K562 (cell line): ENCODE data around the gene UVRAG. TPM values are rescaled to one million over a fixed set of nuclear protein-coding genes. Genes with fewer than 3 reads are reported as not detected.

Experiments used
- ATAC-seq: fragments of 200-7000 bp; cut with Tn5 transposase; 3 replicates; pipeline ENCODE4 v1.9.1; 2020; ENCODE audit warnings: moderate library complexity
- BruUV-seq: library from RNA; stranded (reverse); fragments of 400-500 nt; replicated peaks from 2 replicates; lab custom pipeline; 2021; lab: Mats Ljungman, UMichigan
- CTCF ChIA-PET: fragments of 300-600 bp; formaldehyde crosslinking; extraction: SDS; loops from one replicate; lab custom pipeline; 2021; ENCODE audit warnings: low intra/inter-chr PET ratio; lab: Yijun Ruan, JAX
- POLR2A ChIA-PET: fragments of 300-600, 350-650 bp; sonication (Branson Sonifier 250); formaldehyde crosslinking; extraction: SDS; loops from one replicate; lab custom pipeline; 2021; ENCODE audit warnings: antibody characterized with exemption, inconsistent platforms; lab: Yijun Ruan, JAX
- DNase-seq, 4 experiments: peaks; one replicate each; pipeline versions ENCODE4 v3.0.0 to v3.0.0-alpha.2; 2011 to 2018; ENCODE audit warnings: low spot score in 3 of 4, mixed read lengths in 3 of 4; ENCODE audit errors: extremely low read depth in 1 of 4
- FAIRE-seq: peaks from 2 replicates; lab custom pipeline; 2011; peaks lifted over from hg19 to GRCh38; lab: Jason Lieb, UNC
- H2AFZ ChIP-seq: 2 replicates; pipeline ENCODE4 v1.6.0; 2011; ENCODE audit warnings: low read depth, low read length, control low read depth, inconsistent platforms
- H3K27ac ChIP-seq: fragments of 200-600 bp; 3 replicates; pipeline ENCODE4 v1.8.0; 2011; ENCODE audit warnings: low read depth, mild to moderate bottlenecking, control low read depth, inconsistent platforms, low read length, moderate library complexity, mixed read lengths; ENCODE audit errors: extremely low read depth
- H3K27me3 ChIP-seq, 2 experiments: fragments of 300-600 bp in 1 of 2; 2 replicates in 1 of 2; 3 replicates in 1 of 2; pipeline versions ENCODE4 v1.6.0 to v1.8.0; 2011; ENCODE audit warnings: inconsistent platforms in 2 of 2, low read length in 2 of 2, mild to moderate bottlenecking in 1 of 2, mixed read lengths in 1 of 2, moderate library complexity in 1 of 2; ENCODE audit not compliant: control insufficient read depth in 2 of 2, insufficient read depth in 2 of 2
- H3K36me3 ChIP-seq: fragments of 300-600 bp; 3 replicates; pipeline ENCODE4 v1.8.0; 2011; ENCODE audit warnings: mild to moderate bottlenecking, low read length, inconsistent platforms; ENCODE audit not compliant: control insufficient read depth, insufficient read depth
- H3K4me1 ChIP-seq, 2 experiments: fragments of 200-600 bp in 1 of 2; replicated peaks in 1 of 2; 2 replicates in 1 of 2; 3 replicates in 1 of 2; pipeline versions ENCODE4 v1.5.1 to v1.8.0; 2011; ENCODE audit warnings: inconsistent platforms in 2 of 2, low read length in 2 of 2, mild to moderate bottlenecking in 1 of 2, mixed read lengths in 1 of 2, moderate library complexity in 1 of 2; ENCODE audit not compliant: control insufficient read depth in 2 of 2, insufficient read depth in 2 of 2
- H3K4me2 ChIP-seq: 2 replicates; pipeline ENCODE4 v1.6.1; 2011; ENCODE audit warnings: low read length, control low read depth, inconsistent platforms, mixed read lengths; ENCODE audit not compliant: insufficient read depth
- H3K4me3 ChIP-seq: fragments of 200-600 bp; sonication (generic), shearing (Covaris generic); 2 replicates; pipeline ENCODE4 v1.5.1; 2016; ENCODE audit warnings: control low read depth, inconsistent platforms
- H3K79me2 ChIP-seq: fragments of 200-600 bp; 3 replicates; pipeline ENCODE4 v1.8.0; 2011; ENCODE audit warnings: low read length, inconsistent platforms; ENCODE audit not compliant: control insufficient read depth, insufficient read depth
- H3K9ac ChIP-seq, 2 experiments: 2 replicates each; pipeline versions ENCODE4 v1.6.0 to v1.6.1; 2011; ENCODE audit warnings: low read depth in 2 of 2, low read length in 2 of 2, control low read depth in 1 of 2, inconsistent platforms in 1 of 2, mild to moderate bottlenecking in 1 of 2, mixed read lengths in 1 of 2; ENCODE audit not compliant: insufficient read depth in 1 of 2
- H3K9me1 ChIP-seq: one replicate; pipeline ENCODE4 v1.6.0; 2011; ENCODE audit warnings: inconsistent platforms, mild to moderate bottlenecking, low read length, moderate library complexity; ENCODE audit not compliant: control insufficient read depth, insufficient read depth
- H3K9me3 ChIP-seq: replicated peaks from 2 replicates; pipeline ENCODE4 v1.5.1; 2011; ENCODE audit warnings: low read depth, low read length, inconsistent platforms; ENCODE audit not compliant: control insufficient read depth, insufficient read depth
- H4K20me1 ChIP-seq: replicated peaks from 2 replicates; pipeline ENCODE4 v1.6.1; 2011; ENCODE audit warnings: low read length, inconsistent platforms, mixed read lengths; ENCODE audit not compliant: control insufficient read depth, insufficient read depth
- CHCHD3 ChIP-seq: fragments of 250-450 bp; sonication (Bioruptor Pico); IDR thresholded peaks from 2 replicates; pipeline ENCODE4 v2.1.2; 2022; ENCODE audit warnings: mild to moderate bottlenecking
- CHD2 ChIP-seq: IDR thresholded peaks from 2 replicates; pipeline ENCODE4 v1.6.1; 2011; ENCODE audit warnings: low read depth, low read length
- ERF ChIP-seq: fragments of 450-650 bp; formaldehyde crosslinking; IDR thresholded peaks from 2 replicates; pipeline ENCODE4 v1.4.0; 2020; ENCODE audit warnings: mild to moderate bottlenecking, mixed read lengths
- GTF2B ChIP-seq: IDR thresholded peaks from 2 replicates; pipeline ENCODE4 v1.6.1; 2011; ENCODE audit not compliant: insufficient read length; ENCODE audit errors: extremely low read depth
- NFE2 ChIP-seq: IDR thresholded peaks from 2 replicates; pipeline ENCODE4 v1.6.1; 2014; ENCODE audit warnings: antibody characterized with exemption, low read depth
- PKNOX1 ChIP-seq: fragments of 450-650 bp; IDR thresholded peaks from 2 replicates; pipeline ENCODE4 v1.6.1; 2016
- POLR2B ChIP-seq: fragments of 450-650 bp; IDR thresholded peaks from 2 replicates; pipeline ENCODE4 v1.6.1; 2018; ENCODE audit warnings: low read depth; ENCODE audit not compliant: partially characterized antibody
- RUNX1 ChIP-seq: sonication (generic); IDR thresholded peaks from 2 replicates; pipeline ENCODE4 v1.6.1; 2016; ENCODE audit warnings: antibody characterized with exemption, low read depth
- SNAPC5 ChIP-seq: fragments of 250-450 bp; sonication (Bioruptor Pico); IDR thresholded peaks from 2 replicates; pipeline ENCODE4 v1.8.0; 2021; ENCODE audit warnings: moderate library complexity, mild to moderate bottlenecking, inconsistent platforms
- WGBS: fragments of 100-300 bp; shearing (Covaris generic); methylation state at CpG from one replicate; pipeline ENCODE4 v1.1.6; 2016; ENCODE audit warnings: low coverage, mixed read lengths; ENCODE audit not compliant: insufficient coverage; ENCODE audit errors: missing lambda C conversion rate; 5-methylcytosine and 5-hydroxymethylcytosine counted together
- in situ Hi-C: fragments of 300-500 bp; cut with MboI; formaldehyde crosslinking; loops from 4 replicates; pipeline ENCODE4 v1.15.0; 2018; ENCODE audit warnings: inconsistent platforms, mixed read lengths
- intact Hi-C: fragments of 100-400 bp; cut with micrococcal nuclease; formaldehyde crosslinking; loops from 2 replicates; pipeline ENCODE4 v1.14.2; 2022
- polyA plus RNA-seq, 8 experiments: library from polyadenylated mRNA; depleted of rRNA in 4 of 8; stranded (reverse) in 5 of 8; unstranded in 3 of 8; fragments of >200 nt; fragmentation: Nextera tagmentation in 2 of 8; fragmentation: Illumina TruSeq in 1 of 8; extraction: Ambion mirVana in 2 of 8; extraction: Trizol in 1 of 8; gene quantifications; 2 replicates each; pipeline versions ENCODE4 v1.2.1 to v1.2.3, GENCODE V29; 2011 to 2014; ENCODE audit warnings: inconsistent platforms in 1 of 8, missing spikeins in 1 of 8
- total RNA-seq, 7 experiments: library from RNA; depleted of rRNA in 6 of 7; stranded (reverse); fragments of >200 nt in 6 of 7; fragmentation: Illumina TruSeq in 2 of 7; extraction: Trizol in 2 of 7; gene quantifications; 2 replicates each; pipeline versions ENCODE4 v1.2.1 to v1.2.3, GENCODE V29; 2011 to 2021; ENCODE audit warnings: low replicate concordance in 1 of 7

The UVRAG gene
- total and polyA plus RNA-seq, 9 of the 15 experiments (the other 6 are each of a cell fraction or from before 2014, with no cell fraction given), result 3.1 to 17.8 (median 12.4) TPM

GRCh38 chr11:76153571-76153923, 338.5 kb downstream of the UVRAG start:
- DNase-seq (no peak), ATAC-seq (no peak), FAIRE-seq (no peak)
- peaks cover 12 to 25% of the 10 kb centered on the region in 2 experiments for H3K4me1 ChIP-seq
- intact Hi-C loops (loop anchor here (5.0 to 10.0 kb wide), 2 partner anchors 54 to 429 kb away; partner anchors contain the start of gene WNT11), in situ Hi-C loops (no loop called here)
- H3K4me2 ChIP-seq, result no peak overlapping the region
- TF ChIP-seq PKNOX1 (no peak), GTF2B (no peak), CHD2 (no peak), CHCHD3 (CRISPR knock-in tag) (no peak), RUNX1 (no peak), NFE2 (no peak), POLR2B (no peak), SNAPC5 (CRISPR knock-in tag) (no peak), ERF (CRISPR knock-in tag) (no peak)
- BruUV-seq, result no TSS peak
- no peak overlapping the region; the same call in 1 of the 2 replicates for H2AFZ ChIP-seq
- H3K9me1 ChIP-seq, result no peaks in the 10 kb centered on the region
- H3K36me3 ChIP-seq, result no peaks in the 10 kb centered on the region
- 0 out of 2 replicates have a peak, but pooled peaks cover 3% of the 10 kb centered on the region for H4K20me1 ChIP-seq
- no peak overlapping the region; a peak in 1 of 4 replicates for H3K9ac ChIP-seq
- no peak overlapping the region for H3K4me3 ChIP-seq
- ChIA-PET CTCF (interaction anchor here (2.6 kb wide), 1 partner anchor 257 kb away, joined by 30 read pairs; no protein-coding TSS in a partner anchor), POLR2A (no interaction called here)
- no peak overlapping the region for H3K27ac ChIP-seq
- WGBS, result 51% methylated on average over 6 of the region's 6 CpGs
- no peaks in the 10 kb centered on the region for H3K9me3 ChIP-seq
- peaks cover 4 to 18% of the 10 kb centered on the region in 2 experiments for H3K27me3 ChIP-seq
- no peaks in the 10 kb centered on the region for H3K79me2 ChIP-seq
